Body of pancreas (tissue), 4 donors: Measurements from ENCODE around the gene ATP2B2.

Experiments used
- POLR2A ChIP-seq, 3 donors: fragments of 450-650 bp; IDR thresholded peaks; one replicate each; pipeline ENCODE4 v1.6.1; 2016; ENCODE audit warnings: antibody characterized with exemption in 3 of 3, mild to moderate bottlenecking in 2 of 3
- TF ChIP-seq, protein P1 (sequence below), 7 experiments: fragments of 450-650 bp in 4 of 7; fragments of 200-600 bp in 3 of 7; sonication (generic) in 3 of 7; IDR thresholded peaks; one replicate each; pipeline ENCODE4 v1.5.1; 2016 to 2019; ENCODE audit warnings: antibody characterized with exemption in 7 of 7

DNA sequence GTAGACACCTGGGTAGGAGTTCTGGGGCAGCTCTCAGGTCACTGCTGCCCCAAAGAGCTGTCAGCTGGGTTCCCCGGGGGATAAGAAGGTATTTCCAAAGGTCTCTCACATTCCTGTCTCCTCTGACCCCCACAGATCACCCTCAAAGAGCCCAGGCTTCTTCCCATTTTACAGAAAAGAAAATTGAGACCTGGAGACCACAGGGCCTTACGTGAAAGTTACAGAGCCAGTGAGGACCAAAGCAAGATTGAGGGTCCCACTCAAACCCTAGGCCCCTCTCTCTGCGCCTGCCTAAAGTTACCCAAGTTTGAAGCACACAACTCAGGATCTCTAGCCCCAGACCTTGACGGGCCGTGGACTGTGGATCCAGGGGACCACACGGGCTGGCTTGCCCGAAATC, 3.9 kb upstream of the ATP2B2 start:
- TF ChIP-seq, protein P1, sequence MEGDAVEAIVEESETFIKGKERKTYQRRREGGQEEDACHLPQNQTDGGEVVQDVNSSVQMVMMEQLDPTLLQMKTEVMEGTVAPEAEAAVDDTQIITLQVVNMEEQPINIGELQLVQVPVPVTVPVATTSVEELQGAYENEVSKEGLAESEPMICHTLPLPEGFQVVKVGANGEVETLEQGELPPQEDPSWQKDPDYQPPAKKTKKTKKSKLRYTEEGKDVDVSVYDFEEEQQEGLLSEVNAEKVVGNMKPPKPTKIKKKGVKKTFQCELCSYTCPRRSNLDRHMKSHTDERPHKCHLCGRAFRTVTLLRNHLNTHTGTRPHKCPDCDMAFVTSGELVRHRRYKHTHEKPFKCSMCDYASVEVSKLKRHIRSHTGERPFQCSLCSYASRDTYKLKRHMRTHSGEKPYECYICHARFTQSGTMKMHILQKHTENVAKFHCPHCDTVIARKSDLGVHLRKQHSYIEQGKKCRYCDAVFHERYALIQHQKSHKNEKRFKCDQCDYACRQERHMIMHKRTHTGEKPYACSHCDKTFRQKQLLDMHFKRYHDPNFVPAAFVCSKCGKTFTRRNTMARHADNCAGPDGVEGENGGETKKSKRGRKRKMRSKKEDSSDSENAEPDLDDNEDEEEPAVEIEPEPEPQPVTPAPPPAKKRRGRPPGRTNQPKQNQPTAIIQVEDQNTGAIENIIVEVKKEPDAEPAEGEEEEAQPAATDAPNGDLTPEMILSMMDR (IDR thresholded peaks at IDR 0.05) = no peak
- no peak for TF ChIP-seq POLR2A (IDR thresholded peaks at IDR 0.05)
